ENCODE data around the gene IRF6. TPM values are rescaled to one million over a fixed set of nuclear protein-coding genes. Genes with fewer than 3 reads are reported as not detected.

IRF6 gene
- total RNA-seq, 1 experiment from 2014 or later = 35.2 TPM

GRCh38 chr1:209805875-209806760 lies at the start of gene IRF6 (continued):
- TF ChIP-seq CTCF (IDR thresholded peaks at IDR 0.05 in 2 of 3, conservative IDR thresholded peaks at IDR 0.05 in 1 of 3; ENCODE audit: borderline replicate concordance in 1 of 3, insufficient read depth in 1 of 3, low read depth in 2 of 3, low read length in 2 of 3) (no peak), EZH2phosphoT487 (IDR thresholded peaks at IDR 0.05; ENCODE audit: borderline replicate concordance) (no peak), SIN3A (IDR thresholded peaks at IDR 0.05; ENCODE audit: low read depth) (peak; percentile 73), RAD21 (IDR thresholded peaks at IDR 0.05; ENCODE audit: low read depth) (no peak)

GRCh38 chr1:209855623-209856022 lies 49.7 kb upstream of the IRF6 start:
- H3K9ac ChIP-seq (ENCODE audit: low read length) = no peak overlapping the region
- H3K4me3 ChIP-seq (replicated peaks in 1 of 2; ENCODE audit: low read depth in 1 of 2, low read length in 2 of 2) = no peak overlapping the region
- ChIA-PET CTCF (no interaction called here), POLR2A (no interaction called here), RAD21 (ENCODE audit: low non-redundant PET in 1 of 2, low total read pairs in 2 of 2, uncharacterized antibody in 2 of 2, unreplicated experiment in 2 of 2) (no interaction called here)
- H3K9me2 ChIP-seq (ENCODE audit: insufficient read depth) = no peaks in the 10 kb centered on the region
- H4K20me1 ChIP-seq (ENCODE audit: insufficient read depth) = no peaks in the 10 kb centered on the region
- H3K4me2 ChIP-seq (ENCODE audit: low read length) = no peak overlapping the region
- DNase-seq (ENCODE audit: low read depth, low spot score) (no peak), ATAC-seq (no peak)
- TF ChIP-seq POLR2AphosphoS5 (IDR thresholded peaks at IDR 0.05; ENCODE audit: low read depth, low read length) (no peak), POLR2A (IDR thresholded peaks at IDR 0.05; ENCODE audit: borderline replicate concordance, extremely low read depth, insufficient read depth, insufficient read length) (no peak), ZBTB33 (IDR thresholded peaks at IDR 0.05; ENCODE audit: extremely low read depth, insufficient replicate concordance, low read length) (no peak), YY1 (IDR thresholded peaks at IDR 0.05; ENCODE audit: extremely low read depth, insufficient replicate concordance, low read depth, low read length) (no peak), SP1 (IDR thresholded peaks at IDR 0.05; ENCODE audit: low read depth) (no peak), RAD21 (IDR thresholded peaks at IDR 0.05; ENCODE audit: low read depth) (no peak), REST (IDR thresholded peaks at IDR 0.05; ENCODE audit: low read depth) (no peak)
- H3K79me2 ChIP-seq (ENCODE audit: insufficient read depth, low read length) = no peaks in the 10 kb centered on the region
- H3K27me3 ChIP-seq (ENCODE audit: insufficient read depth, low read length) = no peaks in the 10 kb centered on the region
- H2AFZ ChIP-seq (ENCODE audit: low read depth, low read length, poor library complexity, severe bottlenecking) = no peak overlapping the region
- peaks cover 17 to 33% of the 10 kb centered on the region in 2 experiments for H3K36me3 ChIP-seq (ENCODE audit: control insufficient read depth in 1 of 2, insufficient read depth in 2 of 2, low read length in 2 of 2)
- BruUV-seq (replicated peaks) = no TSS peak
- intact Hi-C loops (cut with micrococcal nuclease) = no loop called here
- no peak overlapping the region for H3K27ac ChIP-seq (ENCODE audit: low read depth, low read length)
- no peaks in the 10 kb centered on the region for H3K4me1 ChIP-seq (ENCODE audit: control insufficient read depth in 1 of 2, insufficient read depth in 2 of 2, low read length in 2 of 2)
- no peaks in the 10 kb centered on the region for H3K9me3 ChIP-seq (ENCODE audit: control insufficient read depth in 1 of 2, insufficient read depth in 1 of 2, low read depth in 1 of 2, low read length in 2 of 2)
